Effector CD8-positive, alpha-beta T cell (primary cell): ENCODE results near the gene MAEA.

ENCODE experiments used
- DNase-seq: peaks from one replicate; lab custom pipeline; 2025; lab: John Stamatoyannopoulos, UW

The MAEA gene

DNA sequence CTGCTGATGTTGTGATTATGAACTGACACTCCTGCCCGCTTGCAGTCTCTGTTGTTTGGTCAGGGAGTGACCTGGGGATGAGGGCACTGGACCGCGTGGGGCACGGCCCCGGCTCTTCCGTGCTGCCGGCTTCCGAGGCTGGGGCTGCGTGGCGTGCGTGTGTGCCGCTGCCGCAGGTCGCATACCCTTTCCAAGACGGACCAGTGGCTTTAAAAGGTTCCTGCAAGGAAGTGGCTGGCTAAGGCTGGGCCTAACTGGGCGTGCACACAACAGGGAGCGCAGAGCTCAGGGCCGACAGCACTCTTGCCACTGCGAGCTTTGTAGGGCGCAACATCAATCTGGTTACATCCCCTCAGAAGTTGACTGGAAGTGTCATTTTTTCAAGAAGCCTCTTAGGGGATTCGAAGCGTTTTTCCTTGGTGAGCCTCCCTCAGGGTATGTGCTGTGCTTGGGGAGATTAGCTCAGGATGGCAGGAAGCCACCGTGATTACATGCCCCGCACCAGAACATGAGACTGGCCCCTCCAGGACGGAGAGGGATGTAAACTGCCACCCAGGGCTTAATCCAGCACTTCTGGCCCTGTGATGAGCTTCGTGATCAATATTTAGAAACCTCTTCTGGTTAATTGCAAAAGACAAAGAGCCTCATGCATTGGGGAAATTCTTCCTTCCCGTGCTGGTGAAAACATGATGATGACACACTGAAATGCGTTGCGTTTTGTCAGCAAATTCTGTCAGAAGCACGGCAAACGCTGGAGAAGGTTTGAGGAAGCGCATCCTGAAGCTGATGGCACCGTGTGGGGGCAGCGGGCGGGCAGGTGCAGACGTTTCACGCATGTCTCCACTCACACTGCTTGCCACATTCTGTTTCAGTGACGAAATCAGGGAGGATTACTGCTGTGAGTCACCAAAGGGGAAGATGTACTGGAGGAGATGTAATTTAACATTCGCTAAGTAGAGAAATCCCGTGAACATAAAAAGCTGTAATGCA is 11.1 kb downstream of the MAEA start:
- DNase-seq = no peak

DNA sequence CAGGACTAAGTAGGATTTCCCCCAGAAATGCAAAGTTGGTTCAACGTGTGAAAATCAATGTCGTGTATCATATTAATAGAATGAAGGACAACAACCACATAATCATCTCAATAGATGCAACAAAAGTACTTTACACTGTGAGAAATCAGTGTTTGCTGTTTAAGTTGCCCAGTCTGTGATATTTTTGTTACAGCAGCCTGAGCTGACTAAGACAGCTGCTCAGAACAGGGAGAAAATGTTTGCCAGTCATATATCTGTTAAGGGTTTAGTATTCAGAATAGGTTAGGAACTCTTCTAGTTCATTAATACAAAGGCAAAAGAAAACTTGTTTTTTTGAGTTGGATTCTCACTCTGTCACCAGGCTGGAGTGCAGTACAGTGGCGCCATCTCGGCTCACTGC is 12.5 kb downstream of the MAEA start:
- no peak for DNase-seq

DNA sequence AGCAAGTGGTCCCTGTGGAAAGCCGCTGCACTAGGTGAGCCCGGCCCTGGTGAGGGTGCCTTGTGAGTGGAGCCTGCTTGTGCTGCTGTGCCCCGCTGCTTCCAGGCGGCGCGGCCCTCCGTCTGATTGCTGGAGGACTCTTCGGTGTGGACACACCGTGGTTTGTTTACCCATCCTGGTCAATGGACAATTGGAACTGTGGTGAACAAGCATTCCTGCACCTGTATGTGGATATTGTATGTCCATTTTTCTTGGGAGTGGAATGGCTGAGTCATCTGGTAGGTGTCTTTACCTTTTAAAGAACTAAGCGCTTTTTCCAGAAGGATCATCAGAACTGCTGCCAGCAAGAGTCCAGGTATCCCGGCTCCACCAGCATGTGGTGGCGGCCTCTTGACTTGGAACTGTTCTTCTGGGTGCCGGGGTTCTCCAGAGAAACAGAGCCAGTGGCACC is 15.6 kb downstream of the MAEA start:
- no peak for DNase-seq

- no peak for DNase-seq
These were observed 16.2 kb downstream of the MAEA start for GRCh38 chr4:1305781-1306455.

GRCh38 chr4:1307951-1308735 is 18.5 kb downstream of the MAEA start:
- no peak for DNase-seq

GRCh38 chr4:1309261-1310010 is 19.7 kb downstream of the MAEA start:
- peak; percentile 52 for DNase-seq

- DNase-seq = no peak
These were observed 20.5 kb downstream of the MAEA start for GRCh38 chr4:1310031-1310795.

DNA sequence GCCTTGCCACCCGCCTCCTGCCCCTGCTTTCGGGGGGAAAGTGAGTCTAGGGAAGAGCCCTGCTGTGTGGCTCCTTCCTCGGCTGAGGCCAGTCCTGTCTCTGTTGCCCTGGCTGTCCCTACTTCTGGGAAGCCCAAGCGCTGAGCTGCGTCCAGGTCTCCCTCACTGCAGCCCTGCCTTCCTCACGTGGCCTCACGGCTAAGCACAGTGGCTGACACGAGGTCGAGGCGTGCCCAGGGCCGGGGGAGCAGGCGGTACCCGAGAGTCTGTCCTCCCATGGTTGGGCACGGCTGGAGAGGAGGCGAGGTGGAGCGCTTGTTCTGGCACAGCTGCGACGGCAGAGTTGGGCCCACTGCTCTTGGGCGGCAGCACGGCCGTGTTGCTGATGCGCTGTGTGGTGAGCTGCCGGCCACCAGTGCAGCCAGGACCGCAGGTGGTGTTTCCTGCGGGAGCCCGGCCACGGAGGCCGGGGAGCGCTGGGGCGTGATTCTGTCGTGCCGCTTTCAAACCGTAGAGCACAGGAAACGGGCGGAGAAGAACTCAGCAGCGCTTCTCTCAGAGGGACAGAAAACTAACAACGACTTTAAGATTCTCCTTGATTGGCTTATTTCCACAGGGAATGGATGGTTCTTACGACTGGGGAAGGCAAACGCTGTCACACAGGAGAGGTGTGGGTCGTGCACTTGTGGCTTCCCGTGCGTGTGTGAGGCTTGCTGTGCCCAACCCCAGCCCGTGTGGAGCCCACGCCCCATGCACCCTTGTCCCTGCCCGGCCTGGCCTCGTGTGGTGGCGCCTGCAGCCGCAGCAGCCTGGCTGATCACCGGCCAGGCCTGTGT is 21.3 kb downstream of the MAEA start:
- DNase-seq = no peak

DNA sequence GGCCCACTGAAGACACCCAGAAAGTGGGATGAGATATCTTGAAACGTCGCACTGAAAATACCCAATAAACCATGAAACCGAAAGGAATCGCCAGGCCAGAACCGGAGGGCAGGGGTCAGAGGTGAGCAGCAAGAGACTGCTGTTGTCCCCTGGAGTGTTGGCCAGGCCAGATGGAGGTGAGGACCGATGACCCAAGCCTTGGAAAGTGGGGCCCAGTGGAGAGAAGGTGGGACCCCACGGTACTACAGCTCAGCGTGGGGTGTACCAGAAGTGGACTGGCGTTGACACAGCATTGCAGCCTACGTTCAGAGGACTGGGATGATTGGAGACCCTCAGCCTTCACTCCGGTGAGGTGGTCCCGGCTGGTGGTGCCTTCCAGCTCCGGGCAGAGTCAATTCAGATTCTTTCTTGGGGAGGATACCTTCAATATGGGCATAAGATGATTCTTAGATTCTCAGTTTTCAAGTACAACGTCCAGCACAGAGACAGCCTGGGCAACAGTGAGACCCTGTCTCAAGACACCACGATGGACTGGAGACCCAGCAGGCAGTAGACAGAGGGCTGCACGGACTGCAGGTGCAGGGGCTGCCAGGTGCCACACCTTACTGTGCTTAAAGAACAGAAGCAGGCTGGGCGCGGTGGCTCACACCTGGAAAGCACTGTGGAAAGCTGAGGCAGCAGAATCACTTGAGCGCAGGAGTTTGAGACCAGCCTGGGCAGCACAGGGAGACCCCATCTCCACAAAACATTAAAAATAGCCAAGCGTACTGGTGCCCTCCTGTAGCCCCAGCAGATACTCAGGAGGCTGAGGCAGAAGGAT is 23.3 kb downstream of the MAEA start:
- DNase-seq = no peak

- no peak for DNase-seq
These were observed 25.6 kb downstream of the MAEA start for GRCh38 chr4:1315306-1315705.

DNA sequence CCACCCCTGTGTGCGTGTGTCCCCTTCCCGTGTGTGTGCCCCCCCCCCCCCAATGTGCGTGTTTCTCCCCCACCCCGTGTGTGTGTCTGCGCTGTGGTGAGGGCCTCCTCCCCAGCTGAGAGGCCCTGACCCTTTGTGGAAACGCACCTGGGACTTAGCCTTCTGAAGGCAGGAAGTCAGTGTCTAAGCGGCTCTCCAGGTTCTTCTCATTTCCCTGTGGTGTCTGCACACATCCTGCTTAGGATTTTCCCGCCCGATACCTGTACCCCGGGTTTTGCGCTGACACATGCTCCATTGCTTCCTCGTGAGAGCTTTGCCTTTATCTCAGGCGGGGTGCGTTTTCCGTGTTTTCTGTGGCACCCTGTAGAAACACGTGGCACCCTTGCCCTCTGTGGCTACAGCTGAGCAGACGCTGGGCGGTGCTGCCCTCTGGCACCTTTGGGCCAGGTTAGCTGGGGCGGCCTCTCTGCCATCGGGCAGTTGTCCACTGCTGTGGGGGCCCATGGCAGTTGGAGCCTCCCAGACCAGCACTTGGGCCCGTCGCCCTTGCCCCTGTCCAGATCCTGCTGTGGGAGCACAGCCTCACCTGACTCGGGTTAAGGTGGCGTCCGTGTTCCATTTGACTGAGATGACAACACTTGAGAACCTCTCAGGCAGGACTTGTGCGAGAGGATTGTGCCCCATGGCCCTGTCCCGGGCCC is 26.3 kb downstream of the MAEA start:
- no peak for DNase-seq

GRCh38 chr4:1316537-1317168 is 27.0 kb downstream of the MAEA start:
- no peak for DNase-seq

DNA sequence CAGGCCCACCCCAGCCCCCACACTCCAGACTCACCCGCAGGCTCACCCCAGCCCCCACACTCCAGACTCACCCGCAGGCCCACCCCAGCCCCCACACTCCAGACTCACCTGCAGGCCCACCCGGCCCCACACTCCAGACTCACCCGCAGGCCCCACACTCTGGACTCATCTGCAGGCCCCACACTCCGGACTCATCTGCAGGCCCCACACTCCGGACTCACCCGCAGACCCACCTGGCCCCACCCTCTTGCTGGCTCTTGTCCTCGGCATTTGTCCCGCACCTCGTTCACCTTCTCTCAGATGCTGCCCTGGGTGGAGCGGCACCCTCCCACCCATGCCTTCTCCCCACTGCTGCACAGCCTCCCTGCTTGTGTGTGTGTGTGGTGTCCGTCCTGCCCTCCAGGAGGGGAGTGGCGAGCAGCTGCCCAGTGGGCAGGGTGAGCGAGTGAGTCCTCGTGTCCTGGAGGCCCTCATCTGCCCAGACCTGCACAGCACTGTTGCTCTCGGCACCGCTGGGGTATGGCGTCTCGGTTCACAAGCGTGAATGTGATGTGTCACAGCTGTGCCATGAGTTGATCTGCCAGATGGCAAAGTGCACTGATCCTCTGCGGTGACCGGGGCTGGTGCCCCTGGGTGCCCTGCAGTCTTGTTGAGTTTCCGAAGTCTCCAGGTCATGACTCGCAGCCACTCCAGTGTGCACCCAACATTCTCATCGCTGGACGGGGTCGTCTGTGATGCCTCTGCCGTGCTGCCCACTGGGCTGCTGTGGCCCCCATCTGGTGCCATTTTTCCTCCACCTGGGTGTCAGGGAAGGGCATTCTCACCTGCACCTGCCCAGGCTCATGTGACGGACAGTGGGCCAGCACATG is 27.7 kb downstream of the MAEA start:
- no peak for DNase-seq

- no peak for DNase-seq
These were observed 28.3 kb downstream of the MAEA start for GRCh38 chr4:1318046-1318375.

GRCh38 chr4:1318488-1319213 is 29.0 kb downstream of the MAEA start:
- peak; percentile 19 for DNase-seq

GRCh38 chr4:1321486-1321885 is 31.8 kb downstream of the MAEA start:
- no peak for DNase-seq
